SIG-M5 treated with dmso at 0.1 percent for 504 hours (cell line): Measurements from ENCODE around the gene COL9A1.
A peak's percentile ranks its signal among the peaks of the same experiment; 100 is the strongest.
"Not testable (repeated sequence)": the region's sequence is repeated elsewhere in the genome, so short reads cannot be mapped to it uniquely, and the experiment has no call there.

ENCODE experiments used
- DNase-seq: peaks from one replicate; lab custom pipeline; 2025; ENCODE audit not compliant: unreplicated experiment; lab: John Stamatoyannopoulos, UW

The COL9A1 gene

GRCh38 chr6:70303034-70303525 lies at the start of gene COL9A1:
TSS of gene COL9A1 (minus strand) at chr6:70303084. CDS start at chr6:70302924, 160 bp downstream.
- DNase-seq: no peak

GRCh38 chr6:70351461-70351860 lies 48.6 kb upstream of the COL9A1 start:
- DNase-seq: no peak

GRCh38 chr6:70345619-70346018 lies 42.7 kb upstream of the COL9A1 start:
- DNase-seq: no peak

GRCh38 chr6:70343313-70343712 lies 40.4 kb upstream of the COL9A1 start:
- no peak for DNase-seq

GRCh38 chr6:70339810-70340209 lies 36.9 kb upstream of the COL9A1 start:
- DNase-seq: not testable (repeated sequence)

GRCh38 chr6:70338775-70339174 lies 35.9 kb upstream of the COL9A1 start:
- no peak for DNase-seq

GRCh38 chr6:70337743-70338105 lies 34.8 kb upstream of the COL9A1 start:
- DNase-seq: no peak

GRCh38 chr6:70336996-70337742 lies 34.3 kb upstream of the COL9A1 start:
- DNase-seq: no peak

GRCh38 chr6:70327036-70327435 lies 24.2 kb upstream of the COL9A1 start:
- no peak for DNase-seq

- no peak for DNase-seq
These were observed 22.1 kb upstream of the COL9A1 start for GRCh38 chr6:70325009-70325408.

GRCh38 chr6:70317799-70318198 lies 14.9 kb upstream of the COL9A1 start:
- not testable (repeated sequence) for DNase-seq

GRCh38 chr6:70315079-70315751 lies 12.3 kb upstream of the COL9A1 start:
- no peak for DNase-seq

- no peak for DNase-seq
These were observed 11.4 kb upstream of the COL9A1 start for GRCh38 chr6:70314296-70314695.

- DNase-seq: no peak
These were observed 9.4 kb upstream of the COL9A1 start for GRCh38 chr6:70312165-70312745.

GRCh38 chr6:70310063-70310694 lies 7.3 kb upstream of the COL9A1 start:
- peak; percentile 16 for DNase-seq

GRCh38 chr6:70309243-70309642 lies 6.4 kb upstream of the COL9A1 start:
- no peak for DNase-seq

GRCh38 chr6:70308142-70308541 lies 5.3 kb upstream of the COL9A1 start:
- DNase-seq: not testable (repeated sequence)

GRCh38 chr6:70307008-70307407 lies 4.1 kb upstream of the COL9A1 start:
- DNase-seq: no peak

- DNase-seq: no peak
These were observed 1.7 kb upstream of the COL9A1 start for GRCh38 chr6:70304616-70305015.

- no peak for DNase-seq
These were observed 3.4 kb downstream of the COL9A1 start for GRCh38 chr6:70299456-70299855.

GRCh38 chr6:70298068-70298467 lies 4.8 kb downstream of the COL9A1 start:
- no peak for DNase-seq

GRCh38 chr6:70292193-70292592 lies 10.7 kb downstream of the COL9A1 start:
- DNase-seq: no peak
